PC-3 (cell line): ENCODE data around the gene CGGBP1. TPM values are rescaled to one million over a fixed set of nuclear protein-coding genes. Genes with fewer than 3 reads are reported as not detected.

Source experiments
- ATAC-seq: fragments of 200-7000 bp; cut with Tn5 transposase; 2 replicates; pipeline ENCODE4 v1.9.1; 2020; ENCODE audit warnings: mild to moderate bottlenecking, moderate library complexity
- BruUV-seq: library from RNA; stranded (reverse); fragments of 400-500 nt; replicated peaks from 2 replicates; lab custom pipeline; 2021; lab: Mats Ljungman, UMichigan
- CTCF ChIA-PET: fragments of 300-600 bp; sonication (Branson Sonifier 250); formaldehyde crosslinking; loops from one replicate; lab custom pipeline; 2022; ENCODE audit warnings: antibody characterized with exemption; lab: Charles Lee
- POLR2A ChIA-PET: fragments of 300-600 bp; sonication (Branson Sonifier 250); formaldehyde crosslinking; loops from one replicate; lab custom pipeline; 2022; ENCODE audit warnings: antibody characterized with exemption; ENCODE audit not compliant: unreplicated experiment; lab: Charles Lee
- DNase-seq: peaks from one replicate; pipeline ENCODE4 v3.0.0-alpha.2; 2015
- H2AFZ ChIP-seq: fragments of 300-600 bp; sonication (generic); 2 replicates; pipeline ENCODE4 v1.6.0; 2016; ENCODE audit warnings: antibody characterized with exemption, low read length
- H3F3A ChIP-seq: fragments of 300-600 bp; sonication (generic); one replicate; pipeline ENCODE4 v1.6.0; 2017; ENCODE audit warnings: antibody characterized with exemption, low read length, control low read depth, mild to moderate bottlenecking; ENCODE audit not compliant: unreplicated experiment
- H3K27ac ChIP-seq: fragments of 300-600 bp; sonication (generic); 2 replicates; pipeline ENCODE4 v1.5.1; 2016; ENCODE audit warnings: mild to moderate bottlenecking, low read length
- H3K27me3 ChIP-seq: fragments of 300-600 bp; sonication (generic); 2 replicates; pipeline ENCODE4 v1.6.1; 2016; ENCODE audit warnings: low read length, mixed read lengths
- H3K36me3 ChIP-seq: fragments of 300-600 bp; sonication (generic); 2 replicates; pipeline ENCODE4 v1.6.1; 2016; ENCODE audit warnings: low read depth, mixed run types, low read length, mixed read lengths
- H3K4me1 ChIP-seq: fragments of 300-600 bp; sonication (generic); 2 replicates; pipeline ENCODE4 v1.5.1; 2016; ENCODE audit warnings: low read length; ENCODE audit not compliant: insufficient read depth
- H3K4me2 ChIP-seq: fragments of 300-600 bp; sonication (generic); 2 replicates; pipeline ENCODE4 v1.6.0; 2016; ENCODE audit warnings: low read length
- H3K4me3 ChIP-seq: fragments of 300-600 bp; sonication (generic); 2 replicates; pipeline ENCODE4 v1.5.1; 2016; ENCODE audit warnings: mild to moderate bottlenecking, low read length, mixed read lengths
- H3K79me2 ChIP-seq: fragments of 300-600 bp; sonication (generic); 2 replicates; pipeline ENCODE4 v1.6.1; 2017; ENCODE audit warnings: low read length, mixed read lengths
- H3K9ac ChIP-seq: fragments of 300-600 bp; sonication (generic); 2 replicates; pipeline ENCODE4 v1.6.0; 2016; ENCODE audit warnings: mild to moderate bottlenecking, low read length
- H3K9me2 ChIP-seq: fragments of 300-600 bp; sonication (generic); replicated peaks from 2 replicates; pipeline ENCODE4 v1.6.1; 2016; ENCODE audit warnings: mixed run types, low read length, mixed read lengths
- H3K9me3 ChIP-seq: fragments of 300-600 bp; sonication (generic); 2 replicates; pipeline ENCODE4 v1.6.1; 2016; ENCODE audit warnings: low read length, mixed read lengths
- H4K20me1 ChIP-seq: fragments of 300-600 bp; sonication (generic); 2 replicates; pipeline ENCODE4 v1.6.1; 2016; ENCODE audit warnings: low read length, mixed read lengths
- CTCF ChIP-seq: fragments of 300-600 bp; sonication (generic); conservative IDR thresholded peaks from 2 replicates; pipeline ENCODE4 v1.5.1; 2017; ENCODE audit warnings: antibody characterized with exemption, low read depth, mild to moderate bottlenecking, low read length
- EZH2 ChIP-seq: fragments of 300-600 bp; sonication (generic); IDR thresholded peaks from one replicate; pipeline ENCODE4 v1.6.1; 2017; ENCODE audit warnings: antibody characterized with exemption, mild to moderate bottlenecking, low read length; ENCODE audit not compliant: unreplicated experiment
- EZH2phosphoT487 ChIP-seq: fragments of 300-600 bp; sonication (generic); IDR thresholded peaks from 2 replicates; pipeline ENCODE4 v1.6.1; 2018; ENCODE audit warnings: mild to moderate bottlenecking, antibody characterized with exemption, low read length, borderline replicate concordance
- intact Hi-C: fragments of 100-400 bp; cut with micrococcal nuclease; formaldehyde crosslinking; loops from 2 replicates; pipeline ENCODE4 v1.9.0; 2023
- total RNA-seq: library from RNA; depleted of rRNA; stranded (reverse); fragments of >200 nt; gene quantifications from 2 replicates; pipeline ENCODE4 v1.2.3, GENCODE V29; 2014

CGGBP1 gene
- total RNA-seq, 1 experiment from 2014 or later, result 37.1 TPM

- no TSS peak for BruUV-seq
- Histone ChIP-seq H3K27ac (no peak overlapping the region), H3K79me2 (no peaks in the 10 kb centered on the region), H2AFZ (peak overlapping the region; percentile 68), H4K20me1 (no peaks in the 10 kb centered on the region), H3K4me1 (peaks cover 9% of the 10 kb centered on the region), H3K4me2 (peak overlapping the region; percentile 77), H3K27me3 (no peaks in the 10 kb centered on the region), H3K9me3 (no peaks in the 10 kb centered on the region), H3K9me2 (no peaks in the 10 kb centered on the region), H3K36me3 (no peaks in the 10 kb centered on the region), H3K4me3 (peak overlapping the region; percentile 56), H3K9ac (no peak overlapping the region), H3F3A (no peaks in the 10 kb centered on the region)
- TF ChIP-seq EZH2phosphoT487, result no peak
- TF ChIP-seq EZH2, result no peak
- intact Hi-C loops, result loop anchor here (5.0 kb wide), 1 partner anchor 82 kb away; no protein-coding TSS in a partner anchor
- ChIA-PET POLR2A (no interaction called here), CTCF (no interaction called here)
- DNase-seq (no peak), ATAC-seq (no peak)
Measured at GRCh38 chr3:88030210-88030609, 28.6 kb downstream of the CGGBP1 start.

- no peaks in the 10 kb centered on the region for H3K9me3 ChIP-seq
- H3K4me2 ChIP-seq, result no peak overlapping the region
- TF ChIP-seq EZH2phosphoT487 (no peak), EZH2 (no peak), CTCF (no peak)
- H3K4me3 ChIP-seq, result no peak overlapping the region
- H3K4me1 ChIP-seq, result peaks cover 9% of the 10 kb centered on the region
- no peaks in the 10 kb centered on the region for H3K27me3 ChIP-seq
- no peaks in the 10 kb centered on the region for H3F3A ChIP-seq
- BruUV-seq, result no TSS peak
- H3K9ac ChIP-seq, result no peak overlapping the region
- intact Hi-C loops, result no loop called here
- ChIA-PET POLR2A (no interaction called here), CTCF (no interaction called here)
- no peaks in the 10 kb centered on the region for H3K79me2 ChIP-seq
- no peaks in the 10 kb centered on the region for H4K20me1 ChIP-seq
- ATAC-seq (no peak), DNase-seq (no peak)
- no peaks in the 10 kb centered on the region for H3K9me2 ChIP-seq
- no peaks in the 10 kb centered on the region for H3K36me3 ChIP-seq
- H3K27ac ChIP-seq, result no peak overlapping the region
- H2AFZ ChIP-seq, result no peak overlapping the region
Measured at GRCh38 chr3:88028876-88029275, 29.9 kb downstream of the CGGBP1 start.

- Histone ChIP-seq H2AFZ (no peak overlapping the region), H3K27ac (no peak overlapping the region), H3K4me2 (no peak overlapping the region), H3K27me3 (no peaks in the 10 kb centered on the region), H3K4me3 (no peak overlapping the region), H3F3A (no peaks in the 10 kb centered on the region), H3K79me2 (no peaks in the 10 kb centered on the region), H3K9me2 (no peaks in the 10 kb centered on the region), H3K9ac (no peak overlapping the region), H3K36me3 (no peaks in the 10 kb centered on the region), H3K4me1 (no peaks in the 10 kb centered on the region), H3K9me3 (no peaks in the 10 kb centered on the region), H4K20me1 (no peaks in the 10 kb centered on the region)
- BruUV-seq, result no TSS peak
- ChIA-PET POLR2A (no interaction called here), CTCF (no interaction called here)
- no peak for TF ChIP-seq EZH2
- no peak for TF ChIP-seq CTCF
- no peak for TF ChIP-seq EZH2phosphoT487
- ATAC-seq, result no peak
- intact Hi-C loops, result no loop called here
- no peak for DNase-seq
Measured at GRCh38 chr3:88025001-88025552, 33.7 kb downstream of the CGGBP1 start.
